Tibial nerve (tissue), 3 donors: ENCODE data around the gene PRSS50.

Source experiments
- POLR2A ChIP-seq, 2 donors: fragments of 450-650 bp; IDR thresholded peaks; one replicate each; pipeline ENCODE4 v1.6.1; 2017; ENCODE audit warnings: antibody characterized with exemption in 2 of 2, mild to moderate bottlenecking in 2 of 2, moderate library complexity in 2 of 2
- TF ChIP-seq, protein P1 (sequence below), 5 experiments: fragments of 200-600 bp in 3 of 5; fragments of 450-650 bp in 2 of 5; sonication (generic) in 3 of 5; IDR thresholded peaks; one replicate each; pipeline ENCODE4 v1.5.1; 2016 to 2019; ENCODE audit warnings: antibody characterized with exemption in 5 of 5, mild to moderate bottlenecking in 3 of 5, moderate library complexity in 2 of 5

DNA sequence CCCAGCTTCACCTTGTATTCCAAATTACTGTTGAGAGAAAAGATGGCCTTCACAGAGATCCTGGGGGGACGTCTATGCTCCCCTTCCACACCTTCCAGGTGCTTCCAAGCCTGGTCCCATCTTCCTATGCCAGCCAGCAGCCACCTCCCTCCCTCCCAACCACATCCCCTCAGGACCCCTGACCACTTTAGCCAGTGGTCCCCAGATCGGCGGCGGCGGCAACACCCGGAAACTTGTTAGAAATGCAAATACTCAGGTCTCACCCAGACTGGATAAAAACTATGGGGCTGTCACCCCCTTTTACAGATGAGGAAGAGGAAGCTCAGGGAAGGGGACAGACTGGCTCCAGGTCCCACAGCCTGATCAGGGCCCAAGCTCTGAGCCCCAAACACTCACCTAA is 38.0 kb upstream of the PRSS50 start:
- no peak for TF ChIP-seq POLR2A (IDR thresholded peaks at IDR 0.05)
- TF ChIP-seq, protein P1, sequence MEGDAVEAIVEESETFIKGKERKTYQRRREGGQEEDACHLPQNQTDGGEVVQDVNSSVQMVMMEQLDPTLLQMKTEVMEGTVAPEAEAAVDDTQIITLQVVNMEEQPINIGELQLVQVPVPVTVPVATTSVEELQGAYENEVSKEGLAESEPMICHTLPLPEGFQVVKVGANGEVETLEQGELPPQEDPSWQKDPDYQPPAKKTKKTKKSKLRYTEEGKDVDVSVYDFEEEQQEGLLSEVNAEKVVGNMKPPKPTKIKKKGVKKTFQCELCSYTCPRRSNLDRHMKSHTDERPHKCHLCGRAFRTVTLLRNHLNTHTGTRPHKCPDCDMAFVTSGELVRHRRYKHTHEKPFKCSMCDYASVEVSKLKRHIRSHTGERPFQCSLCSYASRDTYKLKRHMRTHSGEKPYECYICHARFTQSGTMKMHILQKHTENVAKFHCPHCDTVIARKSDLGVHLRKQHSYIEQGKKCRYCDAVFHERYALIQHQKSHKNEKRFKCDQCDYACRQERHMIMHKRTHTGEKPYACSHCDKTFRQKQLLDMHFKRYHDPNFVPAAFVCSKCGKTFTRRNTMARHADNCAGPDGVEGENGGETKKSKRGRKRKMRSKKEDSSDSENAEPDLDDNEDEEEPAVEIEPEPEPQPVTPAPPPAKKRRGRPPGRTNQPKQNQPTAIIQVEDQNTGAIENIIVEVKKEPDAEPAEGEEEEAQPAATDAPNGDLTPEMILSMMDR (IDR thresholded peaks at IDR 0.05) = no peak
